Esophagus muscularis mucosa (tissue), 4 donors: ENCODE data around the gene MLNR. TPM values are rescaled to one million over a fixed set of nuclear protein-coding genes. Genes with fewer than 3 reads are reported as not detected.

Experiments
- DNase-seq: peaks from one replicate; pipeline ENCODE4 v3.0.0-alpha.2; 2017; ENCODE audit errors: extremely low spot score
- H3K27ac ChIP-seq, 4 donors: fragments of 200-600 bp; sonication (generic); replicated peaks in 1 of 4; 1 replicate in 3 of 4; 2 replicates in 1 of 4; pipeline ENCODE4 v1.5.1; 2016 to 2019; ENCODE audit warnings: mild to moderate bottlenecking in 1 of 4
- H3K27me3 ChIP-seq, 4 donors: fragments of 200-600 bp; sonication (generic); one replicate each; pipeline versions ENCODE4 v1.5.1 to v1.6.0; 2016 to 2019
- H3K36me3 ChIP-seq, 4 donors: fragments of 200-600 bp; sonication (generic); one replicate each; pipeline ENCODE4 v1.5.1; 2016 to 2019
- H3K4me1 ChIP-seq, 4 donors: fragments of 200-600 bp; sonication (generic); one replicate each; pipeline ENCODE4 v1.5.1; 2016 to 2019
- H3K4me3 ChIP-seq, 4 donors: fragments of 200-600 bp; sonication (generic); 1 replicate in 2 of 4; 2 replicates in 2 of 4; pipeline ENCODE4 v1.5.1; 2016 to 2019; ENCODE audit warnings: mild to moderate bottlenecking in 4 of 4, moderate library complexity in 1 of 4
- H3K9me3 ChIP-seq, 4 donors: fragments of 200-600 bp; sonication (generic); 1 replicate in 3 of 4; 2 replicates in 1 of 4; pipeline ENCODE4 v1.5.1; 2016 to 2019
- CTCF ChIP-seq, 3 experiments: fragments of 200-600 bp in 2 of 3; fragments of 450-650 bp in 1 of 3; sonication (generic) in 2 of 3; IDR thresholded peaks; one replicate each; pipeline ENCODE4 v1.5.1; 2017 to 2019; ENCODE audit warnings: antibody characterized with exemption in 3 of 3, mild to moderate bottlenecking in 2 of 3, moderate library complexity in 1 of 3
- EP300 ChIP-seq: sonication (generic); formaldehyde crosslinking; IDR thresholded peaks from one replicate; pipeline ENCODE4 v1.6.1; 2017; ENCODE audit warnings: antibody characterized with exemption
- POLR2A ChIP-seq: fragments of 450-650 bp; IDR thresholded peaks from one replicate; pipeline ENCODE4 v1.6.1; 2017; ENCODE audit warnings: antibody characterized with exemption, moderate library complexity, mild to moderate bottlenecking, low read depth
- POLR2AphosphoS5 ChIP-seq, 2 donors: sonication (generic); formaldehyde crosslinking; IDR thresholded peaks; one replicate each; pipeline ENCODE4 v1.6.1; 2017; ENCODE audit warnings: antibody characterized with exemption in 2 of 2
- WGBS: methylation state at CpG from one replicate; pipeline ENCODE4 v1.1.5; 2018; 5-methylcytosine and 5-hydroxymethylcytosine counted together
- intact Hi-C: fragments of 100-400 bp; cut with DNase I; formaldehyde crosslinking; loops from one replicate; pipeline ENCODE4 v1.15.1; 2023
- small RNA-seq, 3 donors: library from RNA; depleted of rRNA; stranded (forward); fragments of <200 nt; gene quantifications; one replicate each; pipeline ENCODE3, GENCODE V24; 2016
- total RNA-seq, 4 donors: library from RNA; depleted of rRNA; stranded (reverse); fragments of >200 nt; gene quantifications; one replicate each; pipeline versions ENCODE4 v1.1.0 to v1.2.1, GENCODE V29; 2016

MLNR gene
- total RNA-seq, 4 donors from 2014 or later: 0.34 TPM; not detected in 3

GRCh38 chr13:49262634-49263033 is 42.5 kb downstream of the MLNR start:
- TF ChIP-seq POLR2AphosphoS5 (IDR thresholded peaks at IDR 0.05) (no peak), EP300 (no peak), CTCF (IDR thresholded peaks at IDR 0.05) (no peak), POLR2A (no peak)
- DNase-seq: no peak
- H3K9me3 ChIP-seq: no peaks in the 10 kb centered on the region
- no peaks in the 10 kb centered on the region for H3K4me1 ChIP-seq
- no peaks in the 10 kb centered on the region for H3K27me3 ChIP-seq
- H3K27ac ChIP-seq: no peak overlapping the region
- peaks cover 22 to 79% (median 34%) of the 10 kb centered on the region in 4 donors for H3K36me3 ChIP-seq
- intact Hi-C loops: no loop called here
- H3K4me3 ChIP-seq: no peak overlapping the region
- WGBS: 94% methylated on average over 6 of the region's 6 CpGs

- H3K9me3 ChIP-seq: no peaks in the 10 kb centered on the region
- no peak for DNase-seq
- peaks cover 6 to 61% (median 27%) of the 10 kb centered on the region in 4 donors for H3K36me3 ChIP-seq
- H3K4me3 ChIP-seq: no peak overlapping the region
- intact Hi-C loops: no loop called here
- 37% methylated on average over 2 of the region's 2 CpGs for WGBS
- no peaks in the 10 kb centered on the region for H3K4me1 ChIP-seq
- H3K27ac ChIP-seq: no peak overlapping the region
- TF ChIP-seq CTCF (IDR thresholded peaks at IDR 0.05) (no peak), POLR2A (no peak), POLR2AphosphoS5 (IDR thresholded peaks at IDR 0.05) (no peak), EP300 (no peak)
- no peaks in the 10 kb centered on the region for H3K27me3 ChIP-seq
These were observed 45.7 kb downstream of the MLNR start for GRCh38 chr13:49265822-49266221.

GRCh38 chr13:49271264-49271663 is 51.1 kb downstream of the MLNR start:
- Histone ChIP-seq H3K9me3 (no peaks in the 10 kb centered on the region), H3K27me3 (no peaks in the 10 kb centered on the region), H3K4me1 (no peaks in the 10 kb centered on the region), H3K36me3 (peaks cover 0 to 23% (median 10%) of the 10 kb centered on the region in 4 donors), H3K4me3 (no peak overlapping the region), H3K27ac (no peak overlapping the region)
- no peak for DNase-seq
- TF ChIP-seq POLR2AphosphoS5 (IDR thresholded peaks at IDR 0.05): no peak
- no peak for TF ChIP-seq CTCF (IDR thresholded peaks at IDR 0.05)
- TF ChIP-seq EP300: no peak
- no peak for TF ChIP-seq POLR2A
- intact Hi-C loops: no loop called here
- WGBS: 0% methylated on average over 1 of the region's 1 CpG

Small RNA genes within 50 kb of the gene (small RNA-seq; reads per million reads assigned to genes)
- 0 reads per million in 3 donors for gene COX7CP1

Other genes with a start within 250 kb of the MLNR start
- 10 to 100 TPM; 37.0 to 39.4 (median 38.6) TPM for gene FNDC3A, start 244.4 kb upstream of the MLNR start, total RNA-seq
- gene CDADC1, start 27.6 kb downstream of the MLNR start, total RNA-seq: 1 to 10 TPM; 6.2 to 7.5 (median 6.5) TPM
- 100 to 1,000 TPM in 1 of 4 donors, 10 to 100 TPM in 3; 75.4 to 119 (median 81.8) TPM for gene CAB39L, start 223.7 kb downstream of the MLNR start, total RNA-seq
- gene SETDB2, start 223.9 kb downstream of the MLNR start, total RNA-seq: 10 to 100 TPM in 1 of 4 donors, 1 to 10 TPM in 3; 8.4 to 13.3 (median 9.3) TPM